ENCODE measurements around the gene ARL6IP5.

- TF ChIP-seq CTCF (CRISPR knock-in tag; IDR thresholded peaks at IDR 0.05): no peak
- TF ChIP-seq EZH2 (conservative IDR thresholded peaks at IDR 0.05; ENCODE audit: low read depth, low read length): no peak
- TF ChIP-seq ZNF3 (CRISPR knock-in tag; IDR thresholded peaks at IDR 0.05): no peak
- no peak for TF ChIP-seq POLR2A (IDR thresholded peaks at IDR 0.05; ENCODE audit: insufficient read depth in 1 of 2, low read depth in 2 of 2, low read length in 2 of 2)
- no peak for TF ChIP-seq ZNF615 (CRISPR knock-in tag; IDR thresholded peaks at IDR 0.05; ENCODE audit: borderline replicate concordance)
- no peak for TF ChIP-seq ZNF232 (CRISPR knock-in tag; IDR thresholded peaks at IDR 0.05; ENCODE audit: borderline replicate concordance)
- no peak for TF ChIP-seq ZNF564 (CRISPR knock-in tag; IDR thresholded peaks at IDR 0.05)
- no peak for TF ChIP-seq EHMT2 (IDR thresholded peaks at IDR 0.05; ENCODE audit: borderline replicate concordance, low read depth, low read length)
- TF ChIP-seq HDAC1 (CRISPR knock-in tag; IDR thresholded peaks at IDR 0.05): no peak
- TF ChIP-seq ZNF230 (CRISPR knock-in tag; IDR thresholded peaks at IDR 0.05): no peak
- TF ChIP-seq ZBTB14 (CRISPR knock-in tag; IDR thresholded peaks at IDR 0.05): no peak
- no peak for TF ChIP-seq TP53 (CRISPR knock-in tag; conservative IDR thresholded peaks at IDR 0.05)
Observed at GRCh38 chr3:69122403-69122802, 37.7 kb downstream of the ARL6IP5 start, which contains the start of gene LMOD3.

Data from HepG2 (cell line).